ENCODE data around the gene PARM1.

Gene PARM1

DNA sequence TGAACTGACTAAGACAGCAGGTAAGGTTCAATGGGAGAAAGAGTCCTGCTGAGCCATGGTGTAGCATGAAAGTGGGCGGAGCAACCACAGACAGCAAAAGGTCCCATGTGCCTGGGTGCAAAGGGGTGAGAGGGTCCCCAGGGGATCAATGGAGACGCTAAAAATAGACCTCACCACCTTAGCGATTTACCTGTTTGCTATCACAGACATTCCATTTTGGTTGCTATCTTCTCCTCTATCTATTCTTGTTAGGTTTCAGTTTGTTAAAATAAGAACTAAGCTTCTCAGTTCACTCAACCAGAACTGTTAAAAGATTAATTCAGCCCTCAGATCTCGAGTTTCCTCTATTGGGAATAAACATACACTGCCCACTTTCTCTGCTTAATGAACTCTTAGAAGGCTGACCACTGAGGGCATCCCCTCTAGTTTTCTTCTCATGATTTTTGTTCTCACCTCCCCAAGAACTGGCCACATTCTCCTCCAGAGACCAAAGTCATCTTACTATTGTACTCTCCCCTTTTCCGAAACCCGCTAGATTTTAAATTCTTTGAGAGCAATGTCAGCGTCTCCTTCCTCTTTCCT lies 136.7 kb downstream of the PARM1 start:
- no peak overlapping the region for H3K27ac ChIP-seq (ENCODE audit: low read depth, low read length, poor library complexity, severe bottlenecking)
- H3K9me3 ChIP-seq (ENCODE audit: low read length), result no peaks in the 10 kb centered on the region
- TF ChIP-seq EZH2 (IDR thresholded peaks at IDR 0.05; ENCODE audit: borderline replicate concordance, low read length), result no peak
- TF ChIP-seq, protein P1, sequence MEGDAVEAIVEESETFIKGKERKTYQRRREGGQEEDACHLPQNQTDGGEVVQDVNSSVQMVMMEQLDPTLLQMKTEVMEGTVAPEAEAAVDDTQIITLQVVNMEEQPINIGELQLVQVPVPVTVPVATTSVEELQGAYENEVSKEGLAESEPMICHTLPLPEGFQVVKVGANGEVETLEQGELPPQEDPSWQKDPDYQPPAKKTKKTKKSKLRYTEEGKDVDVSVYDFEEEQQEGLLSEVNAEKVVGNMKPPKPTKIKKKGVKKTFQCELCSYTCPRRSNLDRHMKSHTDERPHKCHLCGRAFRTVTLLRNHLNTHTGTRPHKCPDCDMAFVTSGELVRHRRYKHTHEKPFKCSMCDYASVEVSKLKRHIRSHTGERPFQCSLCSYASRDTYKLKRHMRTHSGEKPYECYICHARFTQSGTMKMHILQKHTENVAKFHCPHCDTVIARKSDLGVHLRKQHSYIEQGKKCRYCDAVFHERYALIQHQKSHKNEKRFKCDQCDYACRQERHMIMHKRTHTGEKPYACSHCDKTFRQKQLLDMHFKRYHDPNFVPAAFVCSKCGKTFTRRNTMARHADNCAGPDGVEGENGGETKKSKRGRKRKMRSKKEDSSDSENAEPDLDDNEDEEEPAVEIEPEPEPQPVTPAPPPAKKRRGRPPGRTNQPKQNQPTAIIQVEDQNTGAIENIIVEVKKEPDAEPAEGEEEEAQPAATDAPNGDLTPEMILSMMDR (IDR thresholded peaks at IDR 0.05; ENCODE audit: low read length), result no peak
- H2AFZ ChIP-seq (ENCODE audit: low read length), result no peak overlapping the region
- no peaks in the 10 kb centered on the region for H3K27me3 ChIP-seq (ENCODE audit: insufficient read depth, low read length)
- no peak overlapping the region for H3K4me2 ChIP-seq (ENCODE audit: low read length)
- H3K36me3 ChIP-seq (ENCODE audit: insufficient read depth, low read length), result no peaks in the 10 kb centered on the region
- no peak overlapping the region for H3K4me3 ChIP-seq (ENCODE audit: low read depth, low read length, poor library complexity, severe bottlenecking)
- no peaks in the 10 kb centered on the region for H3K4me1 ChIP-seq (ENCODE audit: insufficient read depth, low read length, severe bottlenecking)
- no peak overlapping the region for H3K9ac ChIP-seq (ENCODE audit: low read length)
- no peaks in the 10 kb centered on the region for H3F3A ChIP-seq (ENCODE audit: insufficient read depth, low read length)
- no peaks in the 10 kb centered on the region for H3K9me2 ChIP-seq (ENCODE audit: low read depth, low read length)
- no peaks in the 10 kb centered on the region for H3K79me2 ChIP-seq (ENCODE audit: insufficient read depth, low read length)
- H4K20me1 ChIP-seq (ENCODE audit: insufficient read depth, low read length), result no peaks in the 10 kb centered on the region

DNA sequence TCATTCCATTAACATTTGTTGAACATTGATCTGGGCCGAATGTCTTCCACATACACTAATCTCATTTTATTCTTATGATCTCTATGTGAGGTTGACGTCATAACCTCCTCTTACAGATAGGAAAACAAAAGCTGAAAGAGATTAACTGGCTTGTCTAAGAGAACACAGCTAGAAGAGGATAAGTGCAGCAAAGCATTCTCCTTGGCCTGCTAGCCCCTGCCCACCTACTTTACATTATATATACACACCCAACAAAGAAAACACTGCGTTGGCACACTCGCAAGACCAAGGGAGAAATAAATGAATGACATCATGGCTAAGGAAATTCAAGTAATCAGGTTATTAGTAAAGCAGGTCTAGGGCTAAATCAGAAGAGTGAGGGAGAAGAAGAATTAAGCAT lies 138.4 kb downstream of the PARM1 start:
- no peaks in the 10 kb centered on the region for H3K36me3 ChIP-seq (ENCODE audit: insufficient read depth, low read length)
- no peaks in the 10 kb centered on the region for H4K20me1 ChIP-seq (ENCODE audit: insufficient read depth, low read length)
- H3F3A ChIP-seq (ENCODE audit: insufficient read depth, low read length), result no peaks in the 10 kb centered on the region
- H3K9me3 ChIP-seq (ENCODE audit: low read length), result no peaks in the 10 kb centered on the region
- H3K9ac ChIP-seq (ENCODE audit: low read length), result no peak overlapping the region
- no peak overlapping the region for H3K4me2 ChIP-seq (ENCODE audit: low read length)
- no peaks in the 10 kb centered on the region for H3K79me2 ChIP-seq (ENCODE audit: insufficient read depth, low read length)
- no peak overlapping the region for H2AFZ ChIP-seq (ENCODE audit: low read length)
- TF ChIP-seq, protein P1 (IDR thresholded peaks at IDR 0.05; ENCODE audit: low read length), result no peak
- no peaks in the 10 kb centered on the region for H3K4me1 ChIP-seq (ENCODE audit: insufficient read depth, low read length, severe bottlenecking)
- no peak overlapping the region for H3K27ac ChIP-seq (ENCODE audit: low read depth, low read length, poor library complexity, severe bottlenecking)
- H3K4me3 ChIP-seq (ENCODE audit: low read depth, low read length, poor library complexity, severe bottlenecking), result no peak overlapping the region
- no peaks in the 10 kb centered on the region for H3K27me3 ChIP-seq (ENCODE audit: insufficient read depth, low read length)
- H3K9me2 ChIP-seq (ENCODE audit: low read depth, low read length), result no peaks in the 10 kb centered on the region

DNA sequence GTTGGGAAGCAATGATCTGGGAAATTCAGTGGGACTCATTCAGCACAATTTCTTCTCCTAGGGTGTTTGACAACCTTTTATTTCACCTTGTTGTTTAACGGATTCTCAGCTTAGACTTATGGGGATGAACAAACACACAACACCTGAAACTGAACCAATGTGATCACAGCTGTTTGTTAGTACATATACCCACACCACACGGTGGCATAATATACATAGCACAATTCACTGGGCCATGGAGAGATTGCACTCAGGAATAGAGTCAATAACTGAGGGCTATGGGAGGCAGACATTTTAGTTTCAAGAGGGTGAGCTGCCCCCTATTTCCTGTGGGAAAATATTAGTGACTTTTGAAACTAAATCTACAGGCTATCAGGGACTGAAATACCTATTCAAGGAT lies 148.0 kb downstream of the PARM1 start:
- Histone ChIP-seq H3K79me2 (ENCODE audit: insufficient read depth, low read length) (no peaks in the 10 kb centered on the region), H3K4me3 (ENCODE audit: low read depth, low read length, poor library complexity, severe bottlenecking) (no peak overlapping the region), H4K20me1 (ENCODE audit: insufficient read depth, low read length) (no peaks in the 10 kb centered on the region), H3K9me2 (ENCODE audit: low read depth, low read length) (no peaks in the 10 kb centered on the region), H3K27me3 (ENCODE audit: insufficient read depth, low read length) (no peaks in the 10 kb centered on the region), H2AFZ (ENCODE audit: low read length) (no peak overlapping the region), H3K27ac (ENCODE audit: low read depth, low read length, poor library complexity, severe bottlenecking) (no peak overlapping the region), H3K4me1 (ENCODE audit: insufficient read depth, low read length, severe bottlenecking) (no peaks in the 10 kb centered on the region), H3K9me3 (ENCODE audit: low read length) (no peaks in the 10 kb centered on the region), H3K9ac (ENCODE audit: low read length) (no peak overlapping the region), H3F3A (ENCODE audit: insufficient read depth, low read length) (no peaks in the 10 kb centered on the region), H3K4me2 (ENCODE audit: low read length) (no peak overlapping the region), H3K36me3 (ENCODE audit: insufficient read depth, low read length) (no peaks in the 10 kb centered on the region)
- TF ChIP-seq, protein P1 (IDR thresholded peaks at IDR 0.05; ENCODE audit: low read length), result no peak
- no peak for TF ChIP-seq EZH2 (IDR thresholded peaks at IDR 0.05; ENCODE audit: borderline replicate concordance, low read length)

Measured in OCI-LY1 (cell line).